ENCODE measurements around the gene PDXDC1.
"Not testable (repeated sequence)": the region's sequence is repeated elsewhere in the genome, so short reads cannot be mapped to it uniquely, and the experiment has no call there.

- TF ChIP-seq CTCF (IDR thresholded peaks at IDR 0.05; ENCODE audit: insufficient read depth, low read length); POLR2AphosphoS5 (IDR thresholded peaks at IDR 0.05; ENCODE audit: low read depth); REST (IDR thresholded peaks at IDR 0.05; ENCODE audit: insufficient replicate concordance, low read depth); SPI1 (IDR thresholded peaks at IDR 0.05; ENCODE audit: borderline replicate concordance, low read depth); GABPA (IDR thresholded peaks at IDR 0.05; ENCODE audit: low read depth): not testable (repeated sequence)
These were observed 121.8 kb downstream of the PDXDC1 start for GRCh38 chr16:15096583-15096972.

All from HL-60 (cell line).